GM18508 (cell line): ENCODE data around the gene DNAH17.

Source experiments
- ATAC-seq: cut with Tn5 transposase; IDR thresholded peaks from one replicate; pipeline ENCODE4 v1.9.1; 2021; ENCODE audit warnings: moderate number of reproducible peaks; ENCODE audit not compliant: insufficient read depth, unreplicated experiment

The DNAH17 gene

DNA sequence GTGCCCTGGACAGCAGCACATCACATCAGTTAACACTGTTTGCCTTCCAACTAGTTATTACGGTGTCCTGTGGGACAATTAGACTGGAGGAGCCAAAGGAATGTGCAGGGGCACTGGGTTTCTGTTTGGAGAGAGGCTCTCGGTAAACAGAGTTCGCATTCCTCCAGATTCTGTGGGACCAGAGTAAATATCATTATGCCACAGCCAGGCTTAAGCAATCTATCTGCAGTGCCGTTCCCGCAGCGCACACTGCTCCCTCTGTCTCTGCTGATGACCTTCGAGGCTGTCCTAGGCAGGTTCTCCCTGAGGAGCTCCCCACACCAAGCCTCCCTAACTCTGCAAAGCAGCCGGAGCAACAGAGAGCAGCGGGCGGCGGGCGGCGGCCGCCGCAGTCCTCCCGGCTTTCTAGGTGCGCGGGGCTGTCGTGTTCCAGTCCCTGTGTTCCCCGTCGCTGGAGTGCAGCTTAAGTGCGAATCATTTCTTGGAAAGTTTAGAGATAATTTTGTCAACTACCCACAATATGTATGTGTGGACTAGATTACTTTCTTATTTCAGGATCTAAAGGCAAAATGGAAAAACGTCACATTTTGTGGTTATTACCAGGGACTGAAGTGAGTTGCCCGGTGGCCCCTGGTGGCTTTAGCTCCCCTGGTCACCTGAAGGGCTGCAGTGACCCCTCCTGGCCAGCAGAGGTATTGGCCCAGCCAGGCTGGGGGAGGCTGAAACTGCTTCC is 155.5 kb downstream of the DNAH17 start:
- ATAC-seq: no peak

DNA sequence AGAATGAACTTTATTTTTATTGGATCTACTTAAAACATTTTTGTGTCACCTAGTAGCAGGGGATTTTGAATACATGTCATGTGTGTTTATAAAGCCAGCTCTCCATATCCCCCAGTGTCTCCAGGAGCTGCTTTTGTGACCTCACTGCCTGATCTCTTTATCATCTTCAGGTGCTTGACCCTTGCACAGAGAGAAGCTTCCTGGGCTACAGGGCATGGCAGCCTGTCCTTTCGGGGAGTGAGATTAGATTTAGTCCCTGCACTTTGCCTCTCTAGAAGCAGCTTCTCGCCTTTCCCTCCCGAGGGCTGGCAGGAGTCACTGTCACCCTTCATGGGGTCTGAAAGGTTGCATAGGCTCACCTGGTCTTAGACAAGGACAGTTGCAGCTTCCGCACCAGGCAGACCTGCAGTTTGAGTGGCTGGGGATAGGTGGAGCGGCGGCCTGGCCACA is 156.1 kb downstream of the DNAH17 start:
- no peak for ATAC-seq

DNA sequence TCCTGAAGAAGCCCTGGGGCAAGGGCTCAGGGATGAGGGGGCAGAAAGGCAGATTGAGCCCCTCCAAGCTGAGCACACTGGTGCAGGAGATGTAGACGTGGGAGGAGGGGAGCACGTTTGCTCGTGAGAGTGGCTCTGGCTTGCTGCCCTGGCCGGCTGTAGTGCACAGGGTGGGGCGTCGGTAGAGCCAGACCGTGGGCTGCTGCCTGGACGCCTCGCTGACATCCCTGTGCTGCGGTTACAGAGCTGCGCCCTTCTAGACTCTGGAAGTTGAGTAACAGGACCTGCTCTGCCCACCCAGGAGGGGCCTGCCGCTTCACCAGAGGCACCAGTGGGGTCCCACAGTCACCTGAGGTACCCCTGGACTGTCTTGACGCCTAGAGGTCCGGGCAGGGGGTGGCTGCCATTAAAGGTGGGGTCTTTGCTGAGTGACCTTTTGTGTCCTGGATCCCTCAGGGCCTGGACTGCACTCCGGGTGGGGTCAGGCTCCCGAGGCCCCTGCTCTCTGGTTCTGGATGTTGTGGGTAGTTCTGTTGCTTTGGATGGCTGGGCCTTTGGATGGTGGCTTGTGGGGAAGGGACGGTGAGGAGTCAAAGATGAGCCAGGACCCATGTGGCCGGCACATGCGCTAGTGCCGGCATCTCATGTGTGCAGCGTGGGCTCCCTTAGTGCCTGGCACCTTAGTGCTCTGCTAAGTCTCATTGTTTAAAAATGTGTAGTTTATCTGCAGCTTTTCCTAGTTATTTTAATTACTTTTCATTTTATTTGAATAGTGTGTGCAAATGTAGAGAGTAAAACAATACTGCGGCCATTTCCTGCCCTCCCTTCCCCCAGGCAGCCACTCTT is 157.0 kb downstream of the DNAH17 start:
- no peak for ATAC-seq

DNA sequence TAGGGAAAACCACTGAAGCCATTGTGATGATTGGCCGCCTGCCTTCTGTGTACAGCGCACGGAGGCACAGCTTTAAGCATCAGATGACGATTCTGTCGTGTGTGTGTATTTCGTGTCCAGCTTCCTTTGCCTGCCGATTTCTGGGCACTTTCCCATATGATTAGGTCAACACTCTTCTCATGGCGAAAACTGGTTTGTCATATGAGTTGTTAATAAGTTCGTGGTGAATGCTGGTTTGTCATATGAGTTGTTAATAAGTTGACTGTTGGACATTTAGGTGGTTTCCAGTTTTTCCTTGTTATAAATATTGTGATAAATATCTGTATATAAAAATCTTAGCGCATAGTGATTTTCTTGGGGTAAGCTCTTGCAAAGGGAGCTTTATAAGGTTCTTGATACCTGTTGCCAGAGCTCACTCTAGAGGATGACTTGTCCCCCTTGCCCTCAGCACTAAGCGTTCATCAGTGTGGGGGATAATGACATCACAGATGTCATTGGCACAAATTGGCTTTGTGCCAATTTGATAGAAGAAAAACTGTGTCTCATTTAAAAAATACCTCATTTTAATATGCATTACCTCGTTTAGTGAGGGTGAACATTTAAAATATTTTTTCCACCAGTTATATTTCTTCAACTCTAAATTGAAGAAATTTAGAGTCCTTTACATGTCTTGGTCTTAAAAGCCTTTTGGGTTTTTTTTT is 158.7 kb downstream of the DNAH17 start:
- no peak for ATAC-seq

DNA sequence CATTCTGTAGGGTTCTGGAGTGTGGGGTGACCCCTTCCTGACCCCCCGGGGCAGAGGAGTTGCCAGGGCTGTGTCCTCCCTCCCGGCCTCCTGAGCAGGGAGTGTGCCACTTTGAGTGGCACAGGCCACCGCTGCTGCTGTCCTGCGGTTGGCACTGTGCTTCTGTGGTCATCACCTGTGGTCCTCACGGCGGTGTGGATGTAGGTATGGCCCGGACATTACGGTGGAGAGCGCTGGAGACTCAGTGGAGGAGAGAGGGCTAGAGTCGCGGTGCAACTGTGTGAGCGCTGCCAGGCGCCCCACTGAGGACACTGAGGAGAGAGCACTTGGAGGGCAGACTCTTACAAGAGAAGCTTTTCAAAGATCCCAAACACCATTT is 159.7 kb downstream of the DNAH17 start:
- ATAC-seq: no peak

DNA sequence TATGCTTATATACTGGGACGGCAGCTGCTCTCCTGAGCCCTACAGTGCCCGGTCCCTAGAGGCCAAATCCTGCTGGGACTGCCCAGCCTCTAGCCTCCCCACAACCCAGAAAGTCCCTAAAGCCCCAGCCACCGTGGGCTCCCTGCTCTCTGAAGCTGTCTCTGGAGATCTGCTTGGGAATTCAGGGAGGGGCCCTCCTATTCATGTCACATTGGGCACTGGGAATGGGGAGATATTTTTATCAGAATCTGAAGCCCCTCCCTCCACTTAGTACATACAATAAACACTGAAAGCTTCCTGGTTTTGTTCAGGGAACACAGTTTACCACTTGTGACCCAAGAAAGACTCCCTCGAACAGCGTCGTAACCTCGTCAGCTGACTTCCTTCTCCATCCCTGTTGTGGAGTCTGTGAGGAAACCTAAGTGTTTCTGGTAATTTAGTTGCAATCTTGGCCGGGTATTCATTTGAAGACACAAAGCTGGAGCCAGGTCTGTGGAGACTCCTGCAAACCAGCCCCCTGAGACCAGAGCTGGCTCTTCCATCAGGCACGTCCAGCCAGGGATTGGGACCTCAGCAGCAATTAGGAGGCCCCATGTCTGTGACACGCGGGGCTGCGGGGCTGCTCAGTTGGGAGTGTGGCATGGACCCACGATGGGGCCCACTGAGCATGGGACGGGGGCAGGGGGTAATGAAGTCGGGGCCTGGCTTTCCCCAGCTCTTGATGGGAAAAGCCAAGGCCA is 160.2 kb downstream of the DNAH17 start:
- ATAC-seq: no peak

DNA sequence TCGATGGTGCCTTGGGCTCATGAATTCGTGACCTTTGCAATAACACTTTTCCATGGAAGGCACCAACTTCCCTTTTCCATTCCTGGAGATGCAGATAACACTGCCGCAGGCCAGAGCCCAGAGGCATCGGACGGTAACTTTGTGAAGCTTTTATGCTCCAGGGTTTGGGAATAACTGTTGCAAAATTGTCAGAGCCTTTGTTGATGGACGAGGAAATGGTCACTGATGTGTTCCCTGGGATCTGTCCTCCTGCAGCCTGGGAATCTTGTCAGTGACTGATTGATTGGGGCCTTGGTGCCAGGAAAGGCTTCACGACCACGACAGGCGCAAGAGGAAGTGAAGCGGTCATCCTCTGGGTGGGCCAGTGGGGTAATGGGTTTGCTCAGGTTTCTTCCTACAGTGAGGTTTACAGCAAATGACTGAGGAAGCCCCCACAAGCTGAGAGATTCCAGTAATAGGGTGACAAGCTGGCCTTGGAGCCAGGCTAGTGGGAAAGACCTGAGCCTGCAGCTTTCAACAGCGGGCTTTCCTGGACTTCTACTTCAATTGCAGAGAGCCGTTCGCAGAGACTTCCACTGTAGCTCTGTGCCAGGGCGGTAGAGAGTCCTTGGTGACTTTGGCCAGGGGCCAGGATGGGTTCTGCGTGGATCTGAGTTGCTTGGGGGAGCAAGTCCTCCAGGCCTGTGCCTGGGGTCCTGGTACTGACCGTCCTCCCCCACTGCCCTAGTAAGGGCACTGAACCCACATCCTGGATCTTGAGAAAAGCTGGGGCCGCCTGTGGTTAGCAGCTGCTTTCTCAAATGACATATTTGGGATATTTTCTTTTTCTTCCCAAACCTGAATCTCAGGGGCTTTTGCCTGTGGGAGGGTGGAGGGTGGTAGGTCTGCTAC is 161.1 kb downstream of the DNAH17 start:
- no peak for ATAC-seq

DNA sequence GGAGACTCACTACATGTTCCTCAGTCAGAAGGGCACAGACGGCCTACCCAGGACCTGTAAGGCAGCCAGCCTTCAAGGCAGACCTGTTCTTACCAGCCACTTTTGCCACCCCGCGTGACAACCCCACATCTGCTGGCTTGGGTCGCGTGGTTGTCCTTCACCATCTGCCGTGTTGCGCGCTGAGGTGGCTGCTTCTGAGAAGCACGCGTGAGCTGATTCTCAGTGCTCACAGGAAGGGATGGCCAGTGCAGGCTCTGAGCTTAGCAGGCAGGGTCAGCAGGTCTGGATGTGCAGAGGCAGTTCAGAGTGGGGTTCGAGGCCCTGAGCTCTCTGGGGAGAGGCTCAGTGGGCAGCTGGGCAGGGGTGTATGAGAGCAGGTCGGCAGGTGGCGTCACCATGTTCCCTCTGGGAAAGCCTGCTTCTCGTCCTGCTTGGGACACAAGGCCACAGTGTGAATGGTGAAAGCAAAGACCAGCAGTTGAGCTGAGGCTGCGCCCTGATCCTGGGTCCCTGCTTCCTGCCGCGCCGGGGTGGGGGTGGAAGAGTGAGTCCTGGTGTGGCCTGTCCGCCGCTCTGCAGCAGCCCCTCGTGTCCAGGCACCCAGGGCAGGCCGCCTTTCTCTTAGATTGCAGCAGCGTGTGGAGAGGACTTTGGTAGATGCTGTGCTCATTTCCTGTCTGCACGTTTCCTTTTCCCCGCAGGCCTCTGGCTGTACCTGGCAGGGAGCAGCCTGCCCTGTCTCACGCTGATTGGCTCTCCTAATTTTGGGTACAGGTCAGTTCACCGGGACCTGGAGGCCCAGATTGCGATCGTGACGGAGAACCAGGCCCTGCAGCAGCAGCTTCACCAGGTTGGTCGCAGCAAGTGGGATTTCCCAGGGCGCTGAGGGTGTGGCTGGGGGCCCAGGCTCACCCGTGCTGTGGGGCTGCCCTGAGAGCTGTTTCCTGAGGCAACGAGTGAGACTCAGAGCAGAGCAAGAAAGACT is 162.7 kb downstream of the DNAH17 start:
- no peak for ATAC-seq

DNA sequence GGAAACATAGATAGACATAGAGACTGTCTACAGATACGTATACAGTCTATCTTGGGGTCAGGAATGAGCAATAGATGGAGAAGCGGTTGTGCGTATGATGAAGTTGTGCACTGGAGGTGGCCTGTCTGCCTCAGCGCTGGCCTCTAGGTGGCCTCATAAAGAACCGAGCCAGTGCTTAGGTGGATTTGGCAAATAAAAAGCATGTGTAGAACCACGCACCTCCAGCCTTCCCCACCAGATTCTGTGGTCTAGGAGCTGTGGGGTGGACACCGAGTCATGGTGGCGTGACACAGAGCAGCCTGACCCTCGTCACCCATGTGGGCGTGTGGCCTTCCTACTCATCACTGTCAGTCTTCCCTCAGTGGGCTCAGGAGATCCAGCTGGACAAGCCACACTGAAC is 164.8 kb downstream of the DNAH17 start:
- no peak for ATAC-seq

DNA sequence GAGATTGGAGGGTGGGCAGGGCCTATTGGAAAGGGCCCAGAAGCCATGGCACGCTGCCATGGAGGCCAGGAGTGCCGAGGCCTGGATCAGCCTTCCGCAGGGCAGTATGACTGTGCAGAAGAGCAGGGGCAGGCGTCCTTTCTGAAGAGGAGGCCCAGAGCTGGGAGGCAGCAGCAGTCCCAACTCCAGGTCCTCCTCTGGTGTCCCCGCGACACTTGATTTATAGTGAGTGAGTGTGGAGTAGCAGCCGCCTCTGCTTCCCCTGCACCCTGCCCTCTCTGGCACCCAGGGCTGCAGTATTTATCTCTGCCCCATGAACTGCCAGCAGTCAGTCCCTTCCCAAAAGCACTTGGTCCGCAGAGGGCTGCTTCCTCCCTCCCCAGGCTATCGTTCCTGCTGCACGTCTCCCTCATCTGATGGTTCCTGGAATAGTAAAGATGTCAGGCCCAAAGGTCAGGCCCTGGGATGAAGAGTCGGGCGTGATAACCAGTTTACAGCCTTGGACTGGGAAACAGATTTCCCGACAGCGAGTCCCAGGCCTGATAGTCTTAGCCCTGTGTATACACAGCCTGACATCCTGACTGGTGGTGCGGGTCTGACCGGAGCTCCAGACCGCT is 165.8 kb downstream of the DNAH17 start:
- no peak for ATAC-seq

DNA sequence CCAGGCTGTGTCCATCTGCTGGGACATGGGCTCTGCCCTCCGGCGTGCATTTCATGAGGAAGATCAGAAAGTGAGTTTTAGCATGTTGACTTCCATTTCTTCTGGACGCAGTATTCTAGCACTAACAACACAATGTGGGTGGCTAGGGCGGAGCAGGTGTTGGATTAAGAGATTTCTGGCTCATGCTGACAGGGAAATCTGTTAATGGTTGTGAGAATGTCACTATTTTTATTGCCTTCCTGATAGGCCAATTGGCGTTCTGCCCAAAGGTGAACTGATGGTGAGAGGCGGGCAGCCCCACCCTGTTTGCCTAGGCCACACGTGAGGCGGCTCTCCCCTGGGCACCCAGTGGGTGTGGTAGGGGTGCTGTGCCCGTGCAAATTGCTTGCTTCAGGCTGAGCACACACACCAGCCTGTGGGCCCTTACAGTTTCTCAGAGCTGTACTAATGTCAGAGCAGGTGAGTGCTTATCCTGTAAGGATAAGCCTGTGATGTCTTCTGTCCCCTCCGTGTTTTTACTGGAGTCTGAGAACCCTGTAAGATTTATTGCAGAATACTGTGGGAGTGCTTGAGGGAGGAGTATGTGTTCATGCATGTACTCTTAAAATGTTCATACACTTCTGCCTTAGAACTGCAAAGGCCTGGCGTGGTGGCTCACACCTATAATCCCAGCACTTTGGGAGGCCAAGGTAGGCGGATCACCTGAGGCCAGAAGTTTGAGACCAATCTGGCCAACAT is 167.8 kb downstream of the DNAH17 start:
- no peak for ATAC-seq

DNA sequence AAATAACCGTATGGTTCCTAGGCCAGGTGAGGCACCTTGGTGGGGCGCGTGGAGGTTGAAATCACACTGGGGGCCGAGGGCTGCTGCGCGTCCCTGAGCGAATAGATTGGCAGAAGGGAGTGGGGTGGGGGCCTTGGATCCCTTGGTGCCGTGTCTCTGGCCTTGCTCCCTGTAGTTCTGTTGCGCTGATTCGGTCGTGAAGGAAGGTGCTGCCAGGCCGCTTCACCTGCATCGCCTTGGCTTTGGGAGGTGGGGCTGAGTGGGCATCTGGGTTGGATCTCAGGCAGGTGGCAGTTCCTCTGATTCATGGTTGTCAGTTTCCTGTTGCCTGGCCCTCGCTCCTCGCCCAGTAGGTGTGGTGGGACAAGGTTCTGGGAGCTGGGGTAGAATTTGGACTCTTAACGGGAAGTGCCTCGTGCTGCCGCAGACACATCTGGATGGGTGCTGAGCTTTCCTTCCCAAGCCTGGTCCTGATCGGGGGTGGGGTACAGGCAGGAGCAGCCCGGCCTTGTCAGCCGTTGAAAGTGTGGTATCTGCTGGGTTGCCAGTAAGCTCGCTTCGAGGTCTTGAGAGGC is 168.6 kb downstream of the DNAH17 start:
- ATAC-seq: no peak

DNA sequence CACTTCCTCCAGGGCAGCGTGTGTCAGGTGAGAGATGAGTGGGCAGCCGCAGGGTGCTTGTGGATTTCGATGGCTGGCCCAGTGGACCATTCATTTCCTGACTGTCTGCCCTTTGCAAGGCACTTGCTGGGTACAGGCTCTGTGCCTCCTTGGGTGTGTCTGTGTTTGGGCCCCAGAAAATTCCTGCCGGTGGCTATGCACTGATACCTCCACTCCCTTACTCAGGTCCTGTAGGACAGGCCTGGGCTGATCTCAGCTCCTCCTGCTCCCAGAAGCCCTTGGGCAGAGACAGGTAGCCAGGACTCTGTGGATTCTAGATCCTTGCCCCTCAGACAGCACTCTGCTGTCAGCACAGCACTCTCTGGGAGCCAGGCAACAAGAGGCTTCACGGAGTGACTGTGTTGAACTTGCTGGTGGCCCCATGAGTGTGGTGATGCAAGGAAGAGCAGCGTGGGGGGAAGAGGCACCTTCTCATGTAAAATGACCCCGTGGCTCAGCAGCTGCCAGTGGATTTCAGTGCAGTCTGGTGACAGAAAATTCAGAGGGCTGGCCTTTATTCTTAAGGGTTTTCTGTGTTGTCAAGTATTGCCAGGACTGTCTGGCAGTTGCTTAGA is 169.7 kb downstream of the DNAH17 start:
- no peak for ATAC-seq

DNA sequence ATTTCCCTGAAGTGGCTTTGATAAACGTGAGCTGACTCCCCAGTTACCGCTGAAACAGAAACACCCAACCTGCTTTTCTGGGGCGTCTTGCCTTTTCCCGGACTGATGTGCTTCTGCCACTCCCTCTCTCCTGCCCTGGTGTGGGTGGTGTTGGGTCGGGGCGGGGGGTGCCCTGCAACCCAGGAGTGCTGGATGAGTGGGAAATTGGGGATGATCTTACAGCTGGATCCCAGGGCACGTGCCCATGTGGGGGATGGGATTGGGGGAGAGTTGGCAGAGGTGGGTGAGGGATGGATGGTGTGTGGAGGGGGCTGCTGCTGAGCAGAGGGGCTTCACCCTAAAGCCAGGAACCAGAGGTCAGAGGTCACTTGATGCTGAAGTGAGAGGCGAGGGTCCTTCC is 170.3 kb downstream of the DNAH17 start:
- ATAC-seq: no peak

DNA sequence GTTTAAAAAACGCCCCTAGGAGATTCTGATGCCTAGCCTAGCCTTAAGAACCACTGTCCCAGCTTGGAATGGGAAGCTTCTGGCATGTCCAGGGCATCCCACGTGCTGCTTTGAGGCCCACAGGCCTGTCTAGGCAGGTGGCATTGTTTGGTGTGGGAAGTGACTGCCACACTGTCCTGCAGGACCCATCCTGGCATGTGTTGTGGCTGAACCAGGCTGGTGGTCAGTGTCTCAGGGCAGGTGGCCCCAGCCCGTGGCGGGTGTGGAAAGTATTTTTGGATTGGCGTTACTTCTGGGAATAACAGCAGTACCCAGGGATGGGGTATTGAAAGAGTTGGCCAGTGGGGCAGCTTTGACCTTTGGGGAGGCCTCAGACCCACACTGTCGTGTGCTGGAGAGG is 170.8 kb downstream of the DNAH17 start:
- ATAC-seq: no peak

DNA sequence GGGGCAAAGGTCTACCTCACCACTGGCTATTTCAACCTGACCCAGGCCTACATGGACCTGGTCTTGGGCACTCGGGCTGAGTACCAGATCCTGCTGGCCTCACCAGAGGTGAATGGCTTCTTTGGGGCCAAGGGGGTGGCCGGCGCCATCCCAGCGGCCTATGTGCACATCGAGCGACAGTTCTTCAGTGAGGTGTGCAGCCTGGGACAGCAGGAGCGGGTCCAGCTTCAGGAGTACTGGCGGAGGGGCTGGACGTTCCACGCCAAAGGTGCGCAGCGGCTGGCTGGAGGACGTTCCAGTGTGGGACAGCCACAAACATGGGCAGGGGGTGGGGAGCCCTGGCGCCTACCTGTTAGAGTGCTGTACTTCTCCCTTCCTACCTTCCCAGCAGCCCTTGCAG is 173.4 kb downstream of the DNAH17 start:
- ATAC-seq: no peak
